ENCODE results near the gene KLF12. TPM values are rescaled to one million over a fixed set of nuclear protein-coding genes. Genes with fewer than 3 reads are reported as not detected.

KLF12 gene
- polyA plus RNA-seq, 3 donors: 0.04 to 1.3 (median 0.38) TPM

GRCh38 chr13:74154981-74155380 lies 20.8 kb upstream of the KLF12 start:
- DNase-seq: no peak
- H3K27me3 Mint-ChIP-seq (ENCODE audit: low read depth in 3 of 3): peaks cover 0 to 2% (median 1%) of the 10 kb centered on the region in 3 donors
- no peaks in the 10 kb centered on the region for H3K4me1 Mint-ChIP-seq
- no peaks in the 10 kb centered on the region for H3K4me1 ChIP-seq (ENCODE audit: control insufficient read depth in 1 of 2, insufficient read depth in 2 of 2, low read length in 2 of 2)
- H3K4me3 Mint-ChIP-seq: no peak overlapping the region
- TF ChIP-seq CTCF (IDR thresholded peaks at IDR 0.05): no peak
- intact Hi-C loops (cut with micrococcal nuclease): no loop called here
- H3K9ac ChIP-seq (ENCODE audit: insufficient read depth, low read length, poor library complexity, severe bottlenecking): no peak overlapping the region
- no peak overlapping the region for H3K27ac ChIP-seq (ENCODE audit: low read depth in 1 of 2, low read length in 2 of 2)
- H3K9me3 ChIP-seq (replicated peaks in 1 of 2; ENCODE audit: control insufficient read depth in 1 of 2, insufficient read depth in 1 of 2, low read length in 2 of 2): no peaks in the 10 kb centered on the region
- WGBS (ENCODE audit: insufficient coverage): no CpG with 5 or more reads among the region's 3 CpGs
- H3K27me3 ChIP-seq (ENCODE audit: control insufficient read depth in 2 of 2, insufficient read depth in 2 of 2, low read length in 2 of 2): no peaks in the 10 kb centered on the region
- H2AFZ ChIP-seq (ENCODE audit: insufficient read depth, low read depth, low read length, poor library complexity, severe bottlenecking): no peak overlapping the region
- no peak overlapping the region for H3K4me3 ChIP-seq (replicated peaks in 1 of 3; ENCODE audit: low read depth in 2 of 3, low read length in 3 of 3)
- no peaks in the 10 kb centered on the region for H3K79me2 ChIP-seq (ENCODE audit: insufficient read depth, low read length)
- no peaks in the 10 kb centered on the region for H3K36me3 Mint-ChIP-seq
- no peaks in the 10 kb centered on the region for H3K36me3 ChIP-seq (replicated peaks in 1 of 2; ENCODE audit: control insufficient read depth in 1 of 2, insufficient read depth in 2 of 2, low read length in 2 of 2)
- H3K4me2 ChIP-seq (replicated peaks; ENCODE audit: extremely low read depth, low read length, poor library complexity, severe bottlenecking): no peak overlapping the region
- no peak overlapping the region for H3K27ac Mint-ChIP-seq
- H4K20me1 ChIP-seq (ENCODE audit: insufficient read depth, low read length): no peaks in the 10 kb centered on the region
- peaks cover 0 to 6% (median 1%) of the 10 kb centered on the region in 7 donors for H3K9me3 Mint-ChIP-seq

GRCh38 chr13:74153316-74153715 lies 19.1 kb upstream of the KLF12 start:
- DNase-seq: no peak
- Mint-ChIP-seq H3K27ac (no peak overlapping the region), H3K4me3 (no peak overlapping the region), H3K4me1 (no peaks in the 10 kb centered on the region), H3K36me3 (no peaks in the 10 kb centered on the region), H3K27me3 (ENCODE audit: low read depth in 3 of 3) (peaks cover 2 to 3% (median 2%) of the 10 kb centered on the region in 3 donors), H3K9me3 (peaks cover 0 to 6% (median 1%) of the 10 kb centered on the region in 7 donors)
- Histone ChIP-seq H3K9ac (ENCODE audit: insufficient read depth, low read length, poor library complexity, severe bottlenecking) (no peak overlapping the region), H3K4me3 (replicated peaks in 1 of 3; ENCODE audit: low read depth in 2 of 3, low read length in 3 of 3) (no peak overlapping the region), H3K4me1 (ENCODE audit: control insufficient read depth in 1 of 2, insufficient read depth in 2 of 2, low read length in 2 of 2) (no peaks in the 10 kb centered on the region), H3K27ac (ENCODE audit: low read depth in 1 of 2, low read length in 2 of 2) (no peak overlapping the region), H3K4me2 (replicated peaks; ENCODE audit: extremely low read depth, low read length, poor library complexity, severe bottlenecking) (no peak overlapping the region), H3K9me3 (replicated peaks in 1 of 2; ENCODE audit: control insufficient read depth in 1 of 2, insufficient read depth in 1 of 2, low read length in 2 of 2) (no peaks in the 10 kb centered on the region), H3K27me3 (ENCODE audit: control insufficient read depth in 2 of 2, insufficient read depth in 2 of 2, low read length in 2 of 2) (no peaks in the 10 kb centered on the region), H3K79me2 (ENCODE audit: insufficient read depth, low read length) (no peaks in the 10 kb centered on the region), H3K36me3 (replicated peaks in 1 of 2; ENCODE audit: control insufficient read depth in 1 of 2, insufficient read depth in 2 of 2, low read length in 2 of 2) (no peaks in the 10 kb centered on the region), H2AFZ (ENCODE audit: insufficient read depth, low read depth, low read length, poor library complexity, severe bottlenecking) (no peak overlapping the region), H4K20me1 (ENCODE audit: insufficient read depth, low read length) (no peaks in the 10 kb centered on the region)
- WGBS (ENCODE audit: insufficient coverage): no CpG with 5 or more reads among the region's 2 CpGs
- TF ChIP-seq CTCF (IDR thresholded peaks at IDR 0.05): no peak
- intact Hi-C loops (cut with micrococcal nuclease): no loop called here

All from CD14-positive monocyte (primary cell).